ENCODE results near the gene DMXL1.

Gene DMXL1, protein sequence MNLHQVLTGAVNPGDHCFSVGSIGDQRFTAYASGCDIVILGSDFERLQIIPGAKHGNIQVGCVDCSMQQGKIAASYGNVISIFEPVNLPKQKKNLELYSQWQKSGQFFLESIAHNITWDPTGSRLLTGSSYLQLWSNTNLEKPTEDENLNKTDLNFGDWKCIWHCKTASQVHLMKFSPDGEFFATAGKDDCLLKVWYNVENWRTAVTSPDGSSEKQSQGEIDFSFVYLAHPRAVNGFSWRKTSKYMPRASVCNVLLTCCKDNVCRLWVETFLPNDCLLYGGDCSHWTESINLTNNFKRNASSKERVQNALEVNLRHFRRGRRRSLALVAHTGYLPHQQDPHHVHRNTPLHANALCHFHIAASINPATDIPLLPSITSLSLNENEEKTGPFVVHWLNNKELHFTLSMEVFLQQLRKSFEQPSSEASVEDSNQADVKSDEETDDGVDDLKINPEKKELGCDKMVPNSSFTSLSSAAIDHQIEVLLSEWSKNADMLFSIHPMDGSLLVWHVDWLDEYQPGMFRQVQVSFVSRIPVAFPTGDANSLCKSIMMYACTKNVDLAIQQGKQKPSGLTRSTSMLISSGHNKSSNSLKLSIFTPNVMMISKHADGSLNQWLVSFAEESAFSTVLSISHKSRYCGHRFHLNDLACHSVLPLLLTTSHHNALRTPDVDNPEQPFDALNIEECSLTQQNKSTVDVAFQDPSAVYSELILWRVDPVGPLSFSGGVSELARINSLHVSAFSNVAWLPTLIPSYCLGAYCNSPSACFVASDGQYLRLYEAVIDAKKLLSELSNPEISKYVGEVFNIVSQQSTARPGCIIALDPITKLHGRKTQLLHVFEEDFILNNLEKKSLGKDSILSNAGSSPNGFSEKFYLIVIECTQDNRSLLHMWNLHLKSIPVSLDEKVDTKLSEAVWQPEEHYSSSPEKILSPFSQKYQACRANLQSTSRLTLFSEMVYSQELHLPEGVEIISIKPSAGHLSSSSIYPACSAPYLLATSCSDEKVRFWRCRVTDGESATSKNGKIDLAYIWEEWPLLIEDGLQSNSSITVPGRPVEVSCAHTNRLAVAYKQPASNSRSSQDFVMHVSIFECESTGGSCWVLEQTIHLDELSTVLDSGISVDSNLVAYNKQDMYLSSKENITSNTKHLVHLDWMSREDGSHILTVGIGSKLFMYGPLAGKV (N-terminal part only)

DNA sequence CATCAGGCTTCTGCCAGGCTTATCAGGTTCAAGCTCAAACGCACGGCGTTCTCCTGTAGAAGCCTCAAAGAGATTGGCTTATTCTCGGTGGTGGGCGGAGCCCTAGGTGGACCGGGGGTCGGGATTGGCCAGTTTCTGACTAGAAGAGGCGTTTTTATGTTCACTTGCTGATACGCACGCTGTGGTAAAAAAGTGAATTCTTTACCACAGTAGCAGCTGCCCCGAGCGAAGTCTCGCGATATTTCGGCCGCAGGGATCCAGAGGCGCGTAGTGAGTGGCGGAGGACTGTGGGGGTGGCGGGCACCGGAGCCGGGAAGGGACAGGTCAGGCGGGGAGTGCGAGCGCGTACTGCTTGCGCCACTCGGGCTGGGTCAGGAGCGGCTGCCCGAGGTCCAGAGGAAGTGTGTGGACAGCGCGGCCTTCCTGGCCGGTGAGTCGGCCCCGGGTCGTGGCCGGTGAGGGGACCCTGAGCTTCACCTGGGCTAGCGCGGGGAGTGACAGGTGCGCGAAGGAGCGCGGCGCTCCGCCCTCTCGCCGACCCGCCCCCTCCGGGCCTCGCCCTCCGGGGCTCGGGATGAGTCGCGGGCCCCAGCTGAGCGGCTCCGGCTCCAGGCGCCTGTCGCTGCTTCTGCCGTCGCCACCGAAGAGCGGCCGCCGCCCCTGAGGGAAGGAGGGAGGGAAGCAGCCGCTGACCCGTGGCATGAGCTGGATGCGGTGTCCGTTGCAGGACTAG, at the start of gene DMXL1:
Gene DMXL1, plus strand, starts transcription at position 260 of the 733 bp plus-strand sequence. CDS start 483 bp downstream, outside the sequence.
- TF ChIP-seq, protein P1, sequence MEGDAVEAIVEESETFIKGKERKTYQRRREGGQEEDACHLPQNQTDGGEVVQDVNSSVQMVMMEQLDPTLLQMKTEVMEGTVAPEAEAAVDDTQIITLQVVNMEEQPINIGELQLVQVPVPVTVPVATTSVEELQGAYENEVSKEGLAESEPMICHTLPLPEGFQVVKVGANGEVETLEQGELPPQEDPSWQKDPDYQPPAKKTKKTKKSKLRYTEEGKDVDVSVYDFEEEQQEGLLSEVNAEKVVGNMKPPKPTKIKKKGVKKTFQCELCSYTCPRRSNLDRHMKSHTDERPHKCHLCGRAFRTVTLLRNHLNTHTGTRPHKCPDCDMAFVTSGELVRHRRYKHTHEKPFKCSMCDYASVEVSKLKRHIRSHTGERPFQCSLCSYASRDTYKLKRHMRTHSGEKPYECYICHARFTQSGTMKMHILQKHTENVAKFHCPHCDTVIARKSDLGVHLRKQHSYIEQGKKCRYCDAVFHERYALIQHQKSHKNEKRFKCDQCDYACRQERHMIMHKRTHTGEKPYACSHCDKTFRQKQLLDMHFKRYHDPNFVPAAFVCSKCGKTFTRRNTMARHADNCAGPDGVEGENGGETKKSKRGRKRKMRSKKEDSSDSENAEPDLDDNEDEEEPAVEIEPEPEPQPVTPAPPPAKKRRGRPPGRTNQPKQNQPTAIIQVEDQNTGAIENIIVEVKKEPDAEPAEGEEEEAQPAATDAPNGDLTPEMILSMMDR (IDR thresholded peaks at IDR 0.05; ENCODE audit: insufficient read depth, low read depth, low read length, missing control alignments) = no peak
- peak; percentile 99 for DNase-seq (ENCODE audit: low read depth)
- H3K4me3 ChIP-seq (ENCODE audit: low read depth, low read length) = peak within 1 kb of the TSS; percentile 72

DNA sequence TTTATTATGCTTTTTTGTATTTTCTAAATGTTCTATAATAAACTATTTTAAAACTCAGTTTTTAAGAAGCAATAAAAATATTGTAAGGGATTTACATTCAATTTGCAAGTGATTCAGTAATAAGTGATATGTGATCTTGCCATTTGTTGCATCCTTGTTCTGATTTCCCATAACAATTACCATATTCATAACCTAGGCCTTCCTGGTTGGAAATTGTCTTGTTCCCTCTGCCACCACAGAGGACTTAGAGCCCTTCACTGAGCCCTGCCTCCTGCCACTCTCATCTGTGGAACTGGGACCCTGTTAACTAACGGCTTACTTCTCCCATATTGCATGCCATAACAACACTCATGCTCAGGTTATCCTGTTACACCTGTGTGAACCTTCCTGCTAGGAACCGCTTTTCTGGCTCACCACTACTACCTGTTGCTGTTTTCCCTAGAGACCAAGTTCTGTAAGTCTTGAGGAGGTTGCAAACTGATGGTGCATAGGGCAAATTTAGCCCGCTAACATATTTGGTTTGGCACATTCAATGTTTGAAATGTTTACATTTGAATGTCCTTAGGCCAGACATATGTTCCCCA, 49.6 kb upstream of the DMXL1 start:
- DNase-seq (ENCODE audit: low read depth) = no peak
- TF ChIP-seq, protein P1 (IDR thresholded peaks at IDR 0.05; ENCODE audit: insufficient read depth, low read depth, low read length, missing control alignments) = no peak
- H3K4me3 ChIP-seq (ENCODE audit: low read depth, low read length) = no peak overlapping the region

DNA sequence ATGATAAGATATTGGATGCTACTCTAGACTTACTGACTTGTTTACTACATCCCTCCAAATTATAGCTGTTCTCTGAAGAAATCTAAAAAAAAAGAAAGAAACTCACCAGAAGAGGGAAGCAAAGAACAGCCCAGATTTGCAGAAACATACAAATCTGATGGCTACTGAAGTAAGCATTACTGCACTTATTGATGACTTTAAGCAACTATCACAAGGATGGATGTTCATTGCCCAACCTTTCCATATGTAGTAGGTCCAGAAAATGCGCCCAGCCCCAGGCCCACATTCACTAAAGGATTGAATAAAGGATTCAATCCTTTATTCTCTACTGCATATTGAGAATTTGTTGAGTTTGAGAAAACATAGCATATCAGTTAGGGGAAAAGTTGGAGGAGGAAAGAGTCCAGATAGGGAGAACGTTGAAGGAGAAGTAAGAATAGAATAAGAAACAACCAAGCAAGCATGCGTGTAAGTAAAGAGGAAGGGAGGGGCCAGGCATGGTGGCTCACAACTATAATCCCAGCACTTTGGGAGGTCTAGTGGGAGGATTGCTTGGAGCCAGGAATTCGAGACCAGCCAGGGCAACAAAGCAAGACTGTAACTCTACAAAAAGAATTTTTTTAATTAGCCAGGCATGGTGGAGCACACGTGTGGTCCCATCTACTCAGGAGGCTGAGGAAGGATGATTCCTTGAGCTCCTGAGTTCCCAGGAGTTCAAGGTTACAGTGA, 48.7 kb upstream of the DMXL1 start:
- peak; percentile 63 for DNase-seq (ENCODE audit: low read depth)
- no peak overlapping the region for H3K4me3 ChIP-seq (ENCODE audit: low read depth, low read length)
- TF ChIP-seq, protein P1 (IDR thresholded peaks at IDR 0.05; ENCODE audit: insufficient read depth, low read depth, low read length, missing control alignments) = peak; percentile 45

DNA sequence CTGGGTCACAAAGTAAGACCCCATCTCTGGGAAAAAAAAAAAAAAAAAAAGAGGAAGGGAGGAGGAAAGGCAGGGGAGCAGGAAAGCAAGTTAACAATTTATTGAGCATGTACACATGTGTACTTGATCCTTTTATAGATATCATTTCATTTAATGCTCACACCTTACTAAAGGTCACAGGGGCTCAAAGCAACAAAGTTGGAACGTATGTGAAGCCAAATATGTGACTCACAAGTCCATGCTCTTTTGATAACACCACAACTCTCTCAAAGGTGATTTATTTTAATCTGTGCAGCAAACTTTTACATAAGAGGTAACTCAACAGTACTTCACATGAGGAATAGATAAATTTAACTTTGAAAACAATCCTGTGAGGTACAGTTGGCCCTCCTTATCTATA, 48.1 kb upstream of the DMXL1 start:
- TF ChIP-seq, protein P1 (IDR thresholded peaks at IDR 0.05; ENCODE audit: insufficient read depth, low read depth, low read length, missing control alignments) = no peak
- H3K4me3 ChIP-seq (ENCODE audit: low read depth, low read length) = no peak overlapping the region
- no peak for DNase-seq (ENCODE audit: low read depth)

DNA sequence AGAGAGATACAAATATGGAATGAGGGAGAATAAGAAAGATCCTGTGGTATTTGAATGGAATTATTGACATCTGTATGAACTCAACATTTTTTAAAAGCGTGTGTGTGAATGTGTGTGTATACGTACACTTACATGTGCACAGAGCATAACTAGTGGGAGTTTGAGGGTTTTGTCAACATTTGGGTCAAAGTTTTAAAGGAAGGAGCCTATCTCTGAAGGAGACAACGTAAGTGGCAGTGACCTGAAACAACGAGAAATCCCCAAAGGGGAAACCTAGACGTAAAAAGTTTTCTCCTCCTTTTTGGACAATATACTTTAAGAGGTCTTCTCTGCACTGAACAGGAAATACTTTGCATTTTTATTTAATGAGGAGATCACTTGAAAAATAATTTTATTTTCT, 42.3 kb upstream of the DMXL1 start:
- DNase-seq (ENCODE audit: low read depth) = peak; percentile 18
- TF ChIP-seq, protein P1 (IDR thresholded peaks at IDR 0.05; ENCODE audit: insufficient read depth, low read depth, low read length, missing control alignments) = no peak
- no peak overlapping the region for H3K4me3 ChIP-seq (ENCODE audit: low read depth, low read length)
